K562 (cell line): ENCODE data around the gene POR. TPM values are rescaled to one million over a fixed set of nuclear protein-coding genes. Genes with fewer than 3 reads are reported as not detected.

ENCODE experiments used
- ATAC-seq: fragments of 200-7000 bp; cut with Tn5 transposase; 3 replicates; pipeline ENCODE4 v1.9.1; 2020; ENCODE audit warnings: moderate library complexity
- BruUV-seq: library from RNA; stranded (reverse); fragments of 400-500 nt; replicated peaks from 2 replicates; lab custom pipeline; 2021; lab: Mats Ljungman, UMichigan
- CTCF ChIA-PET: fragments of 300-600 bp; formaldehyde crosslinking; extraction: SDS; loops from one replicate; lab custom pipeline; 2021; ENCODE audit warnings: low intra/inter-chr PET ratio; lab: Yijun Ruan, JAX
- POLR2A ChIA-PET: fragments of 300-600, 350-650 bp; sonication (Branson Sonifier 250); formaldehyde crosslinking; extraction: SDS; loops from one replicate; lab custom pipeline; 2021; ENCODE audit warnings: antibody characterized with exemption, inconsistent platforms; lab: Yijun Ruan, JAX
- DNase-seq, 4 experiments: peaks; one replicate each; pipeline versions ENCODE4 v3.0.0 to v3.0.0-alpha.2; 2011 to 2018; ENCODE audit warnings: low spot score in 3 of 4, mixed read lengths in 3 of 4; ENCODE audit errors: extremely low read depth in 1 of 4
- FAIRE-seq: peaks from 2 replicates; lab custom pipeline; 2011; peaks lifted over from hg19 to GRCh38; lab: Jason Lieb, UNC
- H2AFZ ChIP-seq: 2 replicates; pipeline ENCODE4 v1.6.0; 2011; ENCODE audit warnings: low read depth, low read length, control low read depth, inconsistent platforms
- H3K27ac ChIP-seq: fragments of 200-600 bp; 3 replicates; pipeline ENCODE4 v1.8.0; 2011; ENCODE audit warnings: low read depth, mild to moderate bottlenecking, control low read depth, inconsistent platforms, low read length, moderate library complexity, mixed read lengths; ENCODE audit errors: extremely low read depth
- H3K27me3 ChIP-seq, 2 experiments: fragments of 300-600 bp in 1 of 2; 2 replicates in 1 of 2; 3 replicates in 1 of 2; pipeline versions ENCODE4 v1.6.0 to v1.8.0; 2011; ENCODE audit warnings: inconsistent platforms in 2 of 2, low read length in 2 of 2, mild to moderate bottlenecking in 1 of 2, mixed read lengths in 1 of 2, moderate library complexity in 1 of 2; ENCODE audit not compliant: control insufficient read depth in 2 of 2, insufficient read depth in 2 of 2
- H3K36me3 ChIP-seq: fragments of 300-600 bp; 3 replicates; pipeline ENCODE4 v1.8.0; 2011; ENCODE audit warnings: mild to moderate bottlenecking, low read length, inconsistent platforms; ENCODE audit not compliant: control insufficient read depth, insufficient read depth
- H3K4me1 ChIP-seq, 2 experiments: fragments of 200-600 bp in 1 of 2; replicated peaks in 1 of 2; 2 replicates in 1 of 2; 3 replicates in 1 of 2; pipeline versions ENCODE4 v1.5.1 to v1.8.0; 2011; ENCODE audit warnings: inconsistent platforms in 2 of 2, low read length in 2 of 2, mild to moderate bottlenecking in 1 of 2, mixed read lengths in 1 of 2, moderate library complexity in 1 of 2; ENCODE audit not compliant: control insufficient read depth in 2 of 2, insufficient read depth in 2 of 2
- H3K4me2 ChIP-seq: 2 replicates; pipeline ENCODE4 v1.6.1; 2011; ENCODE audit warnings: low read length, control low read depth, inconsistent platforms, mixed read lengths; ENCODE audit not compliant: insufficient read depth
- H3K4me3 ChIP-seq: fragments of 200-600 bp; sonication (generic), shearing (Covaris generic); 2 replicates; pipeline ENCODE4 v1.5.1; 2016; ENCODE audit warnings: control low read depth, inconsistent platforms
- H3K79me2 ChIP-seq: fragments of 200-600 bp; 3 replicates; pipeline ENCODE4 v1.8.0; 2011; ENCODE audit warnings: low read length, inconsistent platforms; ENCODE audit not compliant: control insufficient read depth, insufficient read depth
- H3K9ac ChIP-seq, 2 experiments: 2 replicates each; pipeline versions ENCODE4 v1.6.0 to v1.6.1; 2011; ENCODE audit warnings: low read depth in 2 of 2, low read length in 2 of 2, control low read depth in 1 of 2, inconsistent platforms in 1 of 2, mild to moderate bottlenecking in 1 of 2, mixed read lengths in 1 of 2; ENCODE audit not compliant: insufficient read depth in 1 of 2
- H3K9me1 ChIP-seq: one replicate; pipeline ENCODE4 v1.6.0; 2011; ENCODE audit warnings: inconsistent platforms, mild to moderate bottlenecking, low read length, moderate library complexity; ENCODE audit not compliant: control insufficient read depth, insufficient read depth
- H3K9me3 ChIP-seq: replicated peaks from 2 replicates; pipeline ENCODE4 v1.5.1; 2011; ENCODE audit warnings: low read depth, low read length, inconsistent platforms; ENCODE audit not compliant: control insufficient read depth, insufficient read depth
- H4K20me1 ChIP-seq: replicated peaks from 2 replicates; pipeline ENCODE4 v1.6.1; 2011; ENCODE audit warnings: low read length, inconsistent platforms, mixed read lengths; ENCODE audit not compliant: control insufficient read depth, insufficient read depth
- BHLHE40 ChIP-seq: IDR thresholded peaks from 2 replicates; pipeline ENCODE4 v1.6.1; 2011; ENCODE audit warnings: low read length, improper control_type of control experiment
- BRCA1 ChIP-seq, 2 experiments: fragments of 450-650 bp in 1 of 2; sonication (generic) in 1 of 2; formaldehyde crosslinking in 1 of 2; IDR thresholded peaks; 2 replicates each; pipeline versions ENCODE4 v1.5.0 to v1.6.1; 2017 to 2020; ENCODE audit warnings: mild to moderate bottlenecking in 1 of 2, missing genetic modification reagents in 1 of 2
- ETS2 ChIP-seq: IDR thresholded peaks from 2 replicates; pipeline ENCODE4 v1.6.1; 2016; ENCODE audit warnings: borderline replicate concordance, missing genetic modification characterization, mild to moderate bottlenecking, moderate library complexity, missing compliant biosample characterization; ENCODE audit not compliant: poor library complexity, severe bottlenecking
- HDAC2 ChIP-seq: fragments of 450-650 bp; IDR thresholded peaks from 2 replicates; pipeline ENCODE4 v1.6.1; 2016; ENCODE audit warnings: mild to moderate bottlenecking
- ILK ChIP-seq: fragments of 450-650 bp; IDR thresholded peaks from 2 replicates; pipeline ENCODE4 v1.6.1; 2016; ENCODE audit warnings: missing genetic modification characterization, low read depth, mild to moderate bottlenecking, missing compliant biosample characterization, moderate library complexity, borderline replicate concordance
- LCOR ChIP-seq: sonication (generic); formaldehyde crosslinking; IDR thresholded peaks from 2 replicates; pipeline ENCODE4 v1.8.0; 2022; ENCODE audit warnings: mild to moderate bottlenecking, missing genetic modification reagents
- MAFK ChIP-seq: IDR thresholded peaks from 2 replicates; pipeline ENCODE4 v1.6.1; 2011; ENCODE audit warnings: low read length, improper control_type of control experiment
- MEF2A ChIP-seq: IDR thresholded peaks from 2 replicates; pipeline ENCODE4 v1.6.1; 2011; ENCODE audit warnings: low read depth, mild to moderate bottlenecking, low read length, moderate library complexity; ENCODE audit not compliant: control insufficient read depth
- MLLT1 ChIP-seq, 2 experiments: fragments of 450-650 bp; IDR thresholded peaks; 2 replicates each; pipeline ENCODE4 v1.6.1; 2016
- MTA3 ChIP-seq: fragments of 450-650 bp; formaldehyde crosslinking; IDR thresholded peaks from 2 replicates; pipeline ENCODE4 v1.6.1; 2017; ENCODE audit warnings: mild to moderate bottlenecking, borderline replicate concordance
- NR4A1 ChIP-seq, 2 experiments: fragments of 250-450 bp in 1 of 2; fragments of 450-650 bp in 1 of 2; sonication (Bioruptor Pico) in 1 of 2; IDR thresholded peaks; 2 replicates each; pipeline versions ENCODE4 v1.4.0 to v1.6.1; 2016 to 2020; ENCODE audit warnings: mild to moderate bottlenecking in 2 of 2, missing compliant biosample characterization in 1 of 2, missing genetic modification characterization in 1 of 2, moderate library complexity in 1 of 2
- PCBP2 ChIP-seq: fragments of 200-400 bp; formaldehyde crosslinking; IDR thresholded peaks from 2 replicates; pipeline ENCODE4 v1.6.1; 2018; ENCODE audit warnings: low read length, low read depth, mild to moderate bottlenecking, moderate library complexity; ENCODE audit not compliant: poor library complexity, severe bottlenecking
- SETDB1 ChIP-seq: IDR thresholded peaks from one replicate; pipeline ENCODE4 v1.6.1; 2012; ENCODE audit warnings: low read length, control low read depth, inconsistent platforms
- SMARCA5 ChIP-seq: fragments of 450-650 bp; IDR thresholded peaks from 2 replicates; pipeline ENCODE4 v1.6.1; 2016
- SMARCB1 ChIP-seq: IDR thresholded peaks from 2 replicates; pipeline ENCODE4 v1.6.1; 2011; ENCODE audit warnings: improper control_type of control experiment, low read depth; ENCODE audit not compliant: insufficient read length
- SPI1 ChIP-seq: IDR thresholded peaks from 2 replicates; pipeline ENCODE4 v1.6.1; 2011; ENCODE audit warnings: low read depth, low read length, control low read depth, borderline replicate concordance
- TAL1 ChIP-seq: fragments of 450-650 bp; IDR thresholded peaks from 2 replicates; pipeline ENCODE4 v1.6.1; 2016; ENCODE audit warnings: mild to moderate bottlenecking
- ZC3H4 ChIP-seq: sonication (generic); formaldehyde crosslinking; IDR thresholded peaks from 2 replicates; pipeline ENCODE4 v1.9.0; 2021; ENCODE audit warnings: missing genetic modification reagents, borderline replicate concordance
- ZC3H8 ChIP-seq: fragments of 450-650 bp; IDR thresholded peaks from 2 replicates; pipeline ENCODE4 v1.6.1; 2017
- ZFX ChIP-seq: sonication (generic); formaldehyde crosslinking; IDR thresholded peaks from 2 replicates; pipeline ENCODE4 v1.8.0; 2022; ENCODE audit warnings: mild to moderate bottlenecking, missing genetic modification reagents, moderate library complexity
- ZKSCAN3 ChIP-seq: fragments of 250-450 bp; sonication (Bioruptor Pico); IDR thresholded peaks from 2 replicates; pipeline ENCODE4 v1.4.0; 2020
- WGBS: fragments of 100-300 bp; shearing (Covaris generic); methylation state at CpG from one replicate; pipeline ENCODE4 v1.1.6; 2016; ENCODE audit warnings: low coverage, mixed read lengths; ENCODE audit not compliant: insufficient coverage; ENCODE audit errors: missing lambda C conversion rate; 5-methylcytosine and 5-hydroxymethylcytosine counted together
- in situ Hi-C: fragments of 300-500 bp; cut with MboI; formaldehyde crosslinking; loops from 4 replicates; pipeline ENCODE4 v1.15.0; 2018; ENCODE audit warnings: inconsistent platforms, mixed read lengths
- intact Hi-C: fragments of 100-400 bp; cut with micrococcal nuclease; formaldehyde crosslinking; loops from 2 replicates; pipeline ENCODE4 v1.14.2; 2022
- polyA plus RNA-seq, 8 experiments: library from polyadenylated mRNA; depleted of rRNA in 4 of 8; stranded (reverse) in 5 of 8; unstranded in 3 of 8; fragments of >200 nt; fragmentation: Nextera tagmentation in 2 of 8; fragmentation: Illumina TruSeq in 1 of 8; extraction: Ambion mirVana in 2 of 8; extraction: Trizol in 1 of 8; gene quantifications; 2 replicates each; pipeline versions ENCODE4 v1.2.1 to v1.2.3, GENCODE V29; 2011 to 2014; ENCODE audit warnings: inconsistent platforms in 1 of 8, missing spikeins in 1 of 8
- total RNA-seq, 7 experiments: library from RNA; depleted of rRNA in 6 of 7; stranded (reverse); fragments of >200 nt in 6 of 7; fragmentation: Illumina TruSeq in 2 of 7; extraction: Trizol in 2 of 7; gene quantifications; 2 replicates each; pipeline versions ENCODE4 v1.2.1 to v1.2.3, GENCODE V29; 2011 to 2021; ENCODE audit warnings: low replicate concordance in 1 of 7

Gene POR
- total and polyA plus RNA-seq, 9 of the 15 experiments (the other 6 are each of a cell fraction or from before 2014, with no cell fraction given), result 4.7 to 142 (median 40.8) TPM

- H3K4me2 ChIP-seq, result peak overlapping the region; percentile 38
- no TSS peak for BruUV-seq
- ATAC-seq, result peak; percentile 96
- in situ Hi-C loops, result loop anchor here (5.0 kb wide), 1 partner anchor 156 kb away; no protein-coding TSS in a partner anchor
- peak overlapping the region; percentile 35; the same call in 1 of the 2 replicates for H2AFZ ChIP-seq
- H3K4me3 ChIP-seq, result no peak overlapping the region
- peak overlapping the region in 1 of 2 experiments; percentile 49; a peak in 1 of 4 replicates for H3K9ac ChIP-seq
- H3K9me3 ChIP-seq, result no peaks in the 10 kb centered on the region
- 19% methylated on average over 19 of the region's 19 CpGs for WGBS
- peak; percentile 76 to 85 (median 81) for DNase-seq
- no peaks in the 10 kb centered on the region; the same call in 2 of the 3 replicates for H3K36me3 ChIP-seq
- H3K9me1 ChIP-seq, result no peaks in the 10 kb centered on the region
- intact Hi-C loops, result loop anchor here (1.0 to 5.0 kb wide), 4 partner anchors 106 to 446 kb away; no protein-coding TSS in a partner anchor
- no peaks in the 10 kb centered on the region for H3K27me3 ChIP-seq
- CTCF ChIA-PET, result interaction anchor here (0.5 to 4.3 kb wide), 6 partner anchors 11 to 1246 kb away, joined by 3 to 95 read pairs (median 4); no protein-coding TSS in a partner anchor
- no peaks in the 10 kb centered on the region for H4K20me1 ChIP-seq
- peak overlapping the region; percentile 11; the same call in 1 of the 3 replicates for H3K27ac ChIP-seq
- H3K79me2 ChIP-seq, result no peaks in the 10 kb centered on the region
- FAIRE-seq, result peak; percentile 94
- POLR2A ChIA-PET, result interaction anchor here (0.6 to 1.4 kb wide), 8 partner anchors 7 to 181 kb away, joined by 3 to 5 read pairs (median 4); partner anchors contain the start of genes MDH2, STYXL1 and TMEM120A
- peaks cover 8 to 16% of the 10 kb centered on the region in 2 experiments; a peak in 4 of 5 replicates for H3K4me1 ChIP-seq
- no peak for TF ChIP-seq ZFX (CRISPR knock-in tag)
- TF ChIP-seq BHLHE40, result peak; percentile 50
- TF ChIP-seq ILK (tag), result no peak
- no peak for TF ChIP-seq SETDB1
- peak; percentile 23; the same call in 1 of the 2 replicates for TF ChIP-seq ZC3H8
- TF ChIP-seq ZC3H4, result no peak
- TF ChIP-seq SMARCA5, result peak; percentile 62; the same call in 1 of the 2 replicates
- no peak for TF ChIP-seq ETS2 (tag)
- TF ChIP-seq SPI1, result peak; percentile 38; the same call in 1 of the 2 replicates
- TF ChIP-seq PCBP2, result no peak
- peak; percentile 97 for TF ChIP-seq HDAC2
- peak; percentile 74; the same call in 1 of the 2 replicates for TF ChIP-seq LCOR (CRISPR knock-in tag)
- TF ChIP-seq MEF2A, result no peak
- no peak for TF ChIP-seq ZKSCAN3 (CRISPR knock-in tag)
- peak; percentile 68 for TF ChIP-seq TAL1
- TF ChIP-seq SMARCB1, result no peak
- peak; percentile 77 for TF ChIP-seq MTA3
- peak; percentile 51 for TF ChIP-seq MAFK
- peak; percentile 44; the same call in 1 of the 2 replicates for TF ChIP-seq NR4A1 (CRISPR knock-in tag; IDR thresholded peaks at IDR 0.05)
- no peak for TF ChIP-seq NR4A1 (tag; IDR thresholded peaks at IDR 0.05)
- TF ChIP-seq MLLT1 (IDR thresholded peaks at IDR 0.05), result peak in 1 of 2 experiments; percentile 82; a peak in 2 of 4 replicates
- no peak for TF ChIP-seq BRCA1 (IDR thresholded peaks at IDR 0.05)
- TF ChIP-seq BRCA1 (CRISPR knock-in tag; IDR thresholded peaks at IDR 0.05), result no peak
Observed at GRCh38 chr7:75866489-75867389, 48.2 kb upstream of the POR start.
